Epidermal melanocyte (primary cell): Measurements from ENCODE around the gene PDE10A.

Experiments used
- DNase-seq: peaks from one replicate; pipeline ENCODE4 v3.0.0; 2011; ENCODE audit warnings: low spot score; ENCODE audit not compliant: insufficient read length

Gene PDE10A

DNA sequence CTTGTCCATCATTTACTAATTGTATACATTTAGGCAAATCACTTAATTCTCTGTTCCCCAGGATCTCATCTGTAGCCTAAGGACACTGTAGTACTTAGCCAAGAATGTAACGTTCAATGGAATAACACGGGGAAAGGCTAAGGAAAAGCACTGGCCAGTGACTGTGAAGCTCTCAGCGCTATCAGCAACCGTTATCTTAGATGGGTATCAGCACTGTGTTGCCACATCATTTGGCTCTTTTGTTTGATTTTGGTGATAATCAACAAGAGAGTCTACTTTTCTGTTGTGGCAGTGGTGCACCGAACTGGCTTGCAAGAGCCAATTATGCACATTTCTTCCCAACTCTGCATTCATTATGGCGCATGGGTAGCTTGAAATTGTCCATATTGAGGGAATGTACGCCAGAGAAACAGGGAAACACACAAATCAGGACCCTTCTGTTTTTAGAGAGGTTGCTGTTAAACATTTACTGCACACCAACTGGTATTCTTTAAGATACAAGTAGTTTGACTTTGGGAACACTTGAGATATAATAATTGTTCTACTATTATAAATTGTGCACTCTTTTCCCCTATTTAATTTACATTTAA is 259.9 kb downstream of the PDE10A start:
- no peak for DNase-seq

- no peak for DNase-seq
These were observed 261.9 kb downstream of the PDE10A start for GRCh38 chr6:165401092-165401491.

GRCh38 chr6:165390475-165390874 is 272.6 kb downstream of the PDE10A start:
- DNase-seq, result no peak

DNA sequence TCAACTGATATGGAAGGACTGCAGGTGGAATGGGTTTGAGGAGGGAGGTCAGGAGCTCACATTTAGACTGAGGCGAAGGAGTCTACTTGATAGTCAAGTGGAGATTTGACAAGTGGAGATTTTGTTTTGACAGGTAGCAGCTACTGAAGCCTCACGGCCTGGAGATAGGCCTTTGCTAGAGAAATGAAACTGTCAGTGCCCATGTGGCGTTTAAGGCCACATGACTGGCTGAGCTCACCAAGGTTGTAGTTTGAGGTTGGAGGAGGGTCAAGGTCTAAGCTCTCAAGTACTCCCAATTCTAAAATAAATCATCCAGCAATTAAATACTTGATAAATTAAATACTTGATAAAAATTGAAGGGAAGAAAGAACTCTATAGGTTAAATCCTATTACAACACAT is 273.5 kb downstream of the PDE10A start:
- no peak for DNase-seq

- DNase-seq, result no peak
These were observed 279.7 kb downstream of the PDE10A start for GRCh38 chr6:165383323-165383722.

DNA sequence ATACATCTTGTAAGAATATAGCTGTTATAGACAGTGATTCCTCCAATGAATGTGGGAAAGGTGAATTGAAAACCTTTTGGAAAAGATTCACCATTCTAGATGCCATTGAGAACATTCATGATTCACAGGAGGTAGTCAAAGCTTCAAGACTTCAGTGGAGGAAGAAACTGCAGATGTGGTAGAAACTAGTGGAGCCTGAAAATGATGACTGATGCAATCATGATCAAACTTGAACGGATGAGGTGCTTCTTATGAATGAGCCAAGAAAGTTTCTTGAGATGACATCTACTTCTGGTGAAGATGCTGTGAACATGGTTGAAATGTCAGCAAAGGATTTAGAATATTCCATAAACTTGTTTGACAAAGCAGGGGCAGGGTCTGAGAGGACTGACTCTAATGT is 286.9 kb downstream of the PDE10A start:
- DNase-seq, result no peak

DNA sequence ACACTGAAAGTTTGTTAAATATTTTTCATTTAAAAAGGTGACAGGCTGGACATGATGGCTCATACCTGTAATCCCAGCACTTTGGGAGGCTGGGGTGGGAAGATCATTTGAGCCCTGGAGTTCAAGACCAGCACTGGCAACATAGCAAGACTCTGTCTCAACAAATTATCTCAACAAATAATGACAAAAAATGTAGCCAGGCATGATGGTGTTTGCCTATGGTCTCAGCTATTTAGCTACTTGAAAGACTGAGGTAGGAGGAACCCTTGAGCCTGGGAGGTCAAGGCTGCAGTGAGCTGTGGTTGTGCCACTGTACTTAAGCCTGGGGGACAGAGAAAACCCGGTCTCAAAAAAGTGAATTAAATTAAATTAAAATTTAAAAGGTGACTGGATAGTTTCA is 297.7 kb downstream of the PDE10A start:
- DNase-seq, result no peak

GRCh38 chr6:165345700-165346099 is 317.3 kb downstream of the PDE10A start:
- no peak for DNase-seq

GRCh38 chr6:165340532-165340931 is 322.5 kb downstream of the PDE10A start:
- DNase-seq, result no peak

DNA sequence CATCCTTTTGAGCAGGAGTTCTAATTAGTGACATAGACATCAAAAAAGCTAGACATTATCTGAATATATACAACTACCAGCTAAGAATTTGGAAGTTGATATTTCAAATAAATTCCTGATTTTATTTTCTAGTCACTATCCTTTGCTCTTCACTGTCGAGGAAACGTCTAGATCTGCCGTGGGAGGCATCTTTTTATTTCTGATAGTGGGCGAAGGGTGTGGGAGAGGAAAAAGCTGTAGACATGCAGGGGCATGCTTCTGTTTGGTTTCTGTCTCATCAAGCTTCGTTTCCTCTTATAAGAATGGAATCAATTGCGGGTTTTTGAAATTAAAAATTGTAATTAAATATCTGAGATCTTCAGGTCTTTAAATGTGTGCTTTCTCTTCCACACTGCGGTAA is 337.4 kb downstream of the PDE10A start:
- DNase-seq, result no peak

GRCh38 chr6:165321555-165322145 is 341.4 kb downstream of the PDE10A start:
- DNase-seq, result no peak

DNA sequence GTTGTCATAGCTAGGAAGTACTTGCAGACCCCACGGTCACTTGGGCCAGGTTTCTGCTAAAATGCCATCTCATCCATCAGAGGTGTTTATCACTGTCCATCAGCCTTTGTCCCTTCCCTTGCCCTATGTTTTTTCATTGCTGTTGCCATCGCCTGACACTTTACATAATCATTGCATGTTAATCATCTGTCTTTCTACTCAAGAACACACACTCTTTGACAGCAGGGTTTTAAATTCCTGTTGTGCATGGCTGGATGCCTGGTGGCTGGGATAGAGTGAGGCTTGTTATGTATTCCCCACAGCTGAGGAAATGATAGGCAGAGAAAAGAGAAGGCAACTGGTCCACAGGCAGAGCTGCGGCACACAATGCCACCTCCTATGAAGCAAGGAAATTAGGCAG is 341.9 kb downstream of the PDE10A start:
- DNase-seq, result no peak

- no peak for DNase-seq
These were observed 345.3 kb downstream of the PDE10A start for GRCh38 chr6:165317723-165318122.

DNA sequence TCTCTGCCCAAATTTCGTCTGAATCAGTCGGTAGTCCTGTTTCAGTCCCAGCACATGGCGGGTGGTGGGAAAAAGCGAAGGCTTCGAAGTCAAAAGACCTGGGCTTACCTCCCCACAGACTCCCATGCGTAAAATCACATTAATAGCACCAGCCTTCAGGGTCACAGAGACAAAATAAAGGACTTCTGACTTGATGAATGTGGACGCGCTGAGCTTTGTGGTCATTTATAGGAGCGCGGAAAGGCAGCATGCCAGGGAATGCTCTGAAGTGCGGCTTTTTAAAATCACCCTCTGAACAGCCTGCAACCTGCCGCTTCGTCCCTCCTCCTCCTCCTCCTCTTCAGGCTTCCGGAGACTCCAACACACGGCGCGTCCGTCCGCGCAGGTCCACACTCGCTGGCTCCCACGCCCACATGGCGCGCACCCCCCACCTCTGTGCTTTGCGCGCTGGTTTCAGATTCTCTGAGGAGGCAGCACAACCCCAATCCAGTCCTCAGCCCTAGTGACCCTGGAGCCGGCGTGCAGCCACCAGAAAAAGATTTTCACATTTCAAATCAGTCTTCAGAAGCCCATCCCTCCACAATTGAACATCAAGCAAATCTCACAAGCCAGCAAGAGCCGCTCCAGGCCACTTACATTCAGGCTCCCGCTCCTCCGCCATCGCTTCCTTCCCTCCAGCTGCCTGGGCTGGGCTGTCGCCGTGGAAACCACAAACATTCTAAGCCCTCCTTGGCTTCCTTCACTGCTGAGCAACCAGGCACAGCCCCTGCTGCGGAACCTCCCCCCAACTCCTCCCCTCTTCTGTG is 353.9 kb downstream of the PDE10A start, which contains the start of gene C6orf118:
TSS of gene C6orf118 (minus strand) at position 680 of the 806 bp plus-strand sequence. CDS start at position 661, 19 bp downstream.
- peak; percentile 61 for DNase-seq

DNA sequence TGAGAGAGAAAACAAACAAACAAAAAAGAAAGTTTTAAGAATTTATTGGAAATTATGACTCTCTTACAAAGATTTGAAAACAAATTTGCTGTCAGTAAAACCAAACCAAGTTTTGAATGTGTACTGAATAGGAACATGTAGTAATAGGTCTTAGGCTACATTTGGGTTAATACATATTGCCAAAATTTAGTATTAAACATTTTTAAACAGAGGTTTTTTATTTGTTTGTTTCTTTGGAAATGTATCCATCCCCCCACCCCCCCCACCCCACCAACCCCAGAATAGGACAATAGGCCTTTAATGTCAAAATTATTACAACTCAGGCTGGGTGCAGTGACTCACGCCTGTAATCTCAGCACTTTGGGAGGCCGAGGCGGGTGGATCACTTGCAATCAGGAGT is 356.1 kb downstream of the PDE10A start:
- DNase-seq, result no peak

DNA sequence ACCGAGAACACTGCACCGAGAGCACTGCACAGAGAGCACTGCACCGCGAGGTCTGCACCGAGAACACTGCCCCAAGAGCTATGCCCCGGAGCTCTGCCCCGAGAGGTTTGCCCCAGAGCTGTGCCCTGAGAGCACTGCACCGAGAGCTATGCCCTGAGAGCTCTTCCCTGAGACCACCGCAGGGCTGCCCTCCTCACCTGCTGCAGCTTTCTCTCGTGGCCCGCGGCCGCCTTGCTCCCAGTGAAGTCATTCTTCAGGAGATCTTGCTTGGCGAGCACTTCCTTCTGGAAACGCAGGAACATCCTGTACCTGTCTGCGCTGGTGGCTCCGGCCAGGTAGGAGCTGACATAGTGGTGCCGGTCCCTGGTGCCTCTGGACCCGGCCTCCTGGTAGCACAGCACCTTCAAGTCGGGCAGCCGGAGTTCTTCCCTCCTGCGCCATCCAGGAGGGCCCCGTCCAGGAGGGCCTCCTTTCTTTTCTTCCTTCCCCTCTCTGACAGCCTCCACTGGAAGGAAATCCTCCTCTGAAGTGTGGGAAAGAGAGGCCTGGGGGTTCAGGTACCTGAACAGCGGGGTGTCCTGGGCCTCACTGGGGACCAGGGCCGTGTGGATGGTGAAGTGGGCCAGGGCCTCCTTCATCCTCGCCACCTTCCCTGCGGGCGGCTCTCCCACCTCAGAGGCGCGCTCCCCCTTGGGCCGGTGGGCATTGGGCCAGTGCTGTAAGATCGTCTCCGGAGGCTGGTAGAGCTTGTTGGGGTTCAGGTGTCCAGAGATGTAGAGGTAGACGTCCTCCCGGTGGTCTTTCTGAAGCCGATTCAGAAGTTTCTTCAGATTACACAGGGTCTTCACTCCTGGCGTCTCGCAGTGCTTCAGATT is 361.4 kb downstream of the PDE10A start:
- no peak for DNase-seq

GRCh38 chr6:165300422-165300936 is 362.6 kb downstream of the PDE10A start:
- DNase-seq, result no peak

DNA sequence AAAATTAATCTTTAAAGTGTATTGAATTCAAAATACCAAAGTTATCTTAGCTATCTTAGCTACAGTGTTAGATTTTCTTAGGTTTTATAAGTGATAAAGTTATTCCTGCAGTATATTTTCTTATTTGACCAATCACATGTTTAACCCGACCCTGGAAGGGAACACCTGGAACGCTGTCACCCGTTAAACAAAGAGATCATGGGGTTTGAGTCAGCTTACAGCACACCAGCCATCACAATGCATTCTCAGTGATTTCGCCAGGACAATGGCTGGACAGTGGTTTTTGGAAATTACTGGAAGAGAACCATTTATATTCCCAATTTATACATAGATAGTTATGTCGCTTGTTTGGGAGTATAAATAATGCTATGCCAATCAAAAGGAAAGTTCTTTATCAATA is 364.2 kb downstream of the PDE10A start:
- DNase-seq, result no peak

DNA sequence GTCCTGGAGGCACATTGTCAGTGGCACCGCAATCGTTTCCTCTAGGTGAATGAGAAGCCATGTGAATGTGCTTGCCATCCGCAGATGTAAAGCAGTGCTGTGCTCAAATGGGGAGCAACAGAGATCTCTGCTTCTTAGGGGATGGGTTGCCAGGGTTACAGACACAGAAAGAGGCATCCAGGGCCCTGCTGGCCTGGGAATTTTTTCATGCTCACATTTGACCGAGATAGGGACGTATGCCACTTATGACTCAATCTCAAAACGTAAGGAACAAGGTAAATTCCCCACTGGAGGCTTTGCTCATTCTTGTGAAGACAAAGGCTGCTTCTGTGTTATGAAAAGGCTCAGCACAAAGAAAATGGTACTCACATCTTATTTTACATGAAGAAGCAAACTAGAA is 364.6 kb downstream of the PDE10A start:
- no peak for DNase-seq

GRCh38 chr6:165292657-165293056 is 370.4 kb downstream of the PDE10A start:
- no peak for DNase-seq
